PC-3 (cell line): ENCODE data around the gene NEURL1B.

ENCODE experiments used
- CTCF ChIP-seq: fragments of 300-600 bp; sonication (generic); conservative IDR thresholded peaks from 2 replicates; pipeline ENCODE4 v1.5.1; 2017; ENCODE audit warnings: antibody characterized with exemption, low read depth, mild to moderate bottlenecking, low read length
- EZH2 ChIP-seq: fragments of 300-600 bp; sonication (generic); IDR thresholded peaks from one replicate; pipeline ENCODE4 v1.6.1; 2017; ENCODE audit warnings: antibody characterized with exemption, mild to moderate bottlenecking, low read length; ENCODE audit not compliant: unreplicated experiment

- TF ChIP-seq CTCF (no peak), EZH2 (no peak)
Measured at GRCh38 chr5:172667786-172668593, 26.9 kb downstream of the NEURL1B start.
